SK-N-MC (cell line): ENCODE results near the gene TMEM59L.

Experiments used
- DNase-seq: peaks from one replicate; pipeline ENCODE4 v3.0.0-alpha.2; 2011; ENCODE audit warnings: low read depth, low spot score
- H3K27ac ChIP-seq: fragments of 200-600 bp; sonication (generic); 2 replicates; pipeline ENCODE4 v1.5.1; 2016; ENCODE audit warnings: mixed run types
- H3K36me3 ChIP-seq: fragments of 200-600 bp; sonication (generic); 2 replicates; pipeline ENCODE4 v1.6.1; 2017; ENCODE audit warnings: antibody characterized with exemption, low read length, mixed read lengths; ENCODE audit not compliant: insufficient read depth
- H3K4me3 ChIP-seq: fragments of 200-600 bp; sonication (generic); 2 replicates; pipeline ENCODE4 v1.5.1; 2016
- H3K9ac ChIP-seq: fragments of 200-600 bp; sonication (generic); 2 replicates; pipeline ENCODE4 v1.8.0; 2017; ENCODE audit warnings: mixed run types, mixed read lengths; ENCODE audit not compliant: insufficient read length
- H3K9me3 ChIP-seq: fragments of 200-600 bp; sonication (generic); 2 replicates; pipeline ENCODE4 v1.6.1; 2017; ENCODE audit warnings: low read depth, mild to moderate bottlenecking, antibody characterized with exemption, low read length, moderate library complexity, mixed read lengths
- EZH2 ChIP-seq: fragments of 200-600 bp; sonication (generic); IDR thresholded peaks from one replicate; pipeline ENCODE4 v1.6.1; 2017; ENCODE audit warnings: antibody characterized with exemption
- FOXP2 ChIP-seq: optimal IDR thresholded peaks from 2 replicates; pipeline ENCODE3; 2011; ENCODE audit warnings: mild to moderate bottlenecking, moderate library complexity; ENCODE audit not compliant: insufficient read depth; ENCODE audit errors: extremely low read length, control extremely low read depth
- POLR2AphosphoS5 ChIP-seq: IDR thresholded peaks from 2 replicates; pipeline ENCODE4 v1.6.1; 2012; ENCODE audit warnings: mild to moderate bottlenecking, low read depth, low read length, borderline replicate concordance

The TMEM59L gene

GRCh38 chr19:18612772-18613588, at the start of gene TMEM59L:
TMEM59L (plus strand) TSS chr19:18612870; CDS start chr19:18612959, 89 bp downstream.
- no peak within 1 kb of the TSS for H3K9ac ChIP-seq
- DNase-seq: no peak
- TF ChIP-seq FOXP2: no peak

GRCh38 chr19:18566953-18567352, 45.7 kb upstream of the TMEM59L start:
- peaks cover 52% of the 10 kb centered on the region; the same call in 1 of the 2 replicates for H3K36me3 ChIP-seq
- no peak overlapping the region for H3K4me3 ChIP-seq
- TF ChIP-seq FOXP2 (no peak), POLR2AphosphoS5 (no peak), EZH2 (no peak)
- no peak overlapping the region for H3K9ac ChIP-seq
- H3K9me3 ChIP-seq: no peaks in the 10 kb centered on the region
- no peak overlapping the region for H3K27ac ChIP-seq
- DNase-seq: no peak

More at GRCh38 chr19:18612772-18613588, at the start of gene TMEM59L:
- no peaks in the 10 kb centered on the region for H3K36me3 ChIP-seq
- H3K27ac ChIP-seq: no peak within 1 kb of the TSS
- H3K9me3 ChIP-seq: no peaks in the 10 kb centered on the region
- peak within 1 kb of the TSS; percentile 80 for H3K4me3 ChIP-seq

- DNase-seq: no peak
- Histone ChIP-seq H3K9me3 (no peaks in the 10 kb centered on the region), H3K9ac (no peak overlapping the region), H3K4me3 (no peak overlapping the region), H3K36me3 (peaks cover 50% of the 10 kb centered on the region), H3K27ac (no peak overlapping the region)
- TF ChIP-seq POLR2AphosphoS5 (no peak), FOXP2 (no peak), EZH2 (no peak)
These were observed 44.3 kb upstream of the TMEM59L start for GRCh38 chr19:18568367-18568766.

- TF ChIP-seq FOXP2 (peak; percentile 84), EZH2 (no peak), POLR2AphosphoS5 (peak; percentile 97)
- Histone ChIP-seq H3K9me3 (no peaks in the 10 kb centered on the region), H3K4me3 (peak within 1 kb of the TSS; percentile 99), H3K27ac (peak within 1 kb of the TSS; percentile 73), H3K36me3 (peaks cover 67% of the 10 kb centered on the region), H3K9ac (peak within 1 kb of the TSS; percentile 100)
- DNase-seq: peak; percentile 70
These were observed 40.9 kb upstream of the TMEM59L start, which contains the start of gene UBA52 for GRCh38 chr19:18571564-18572344. UBA52 (plus strand) TSS chr19:18571857; CDS start chr19:18573301, 1,444 bp downstream.

GRCh38 chr19:18574691-18575291, 37.9 kb upstream of the TMEM59L start:
- Histone ChIP-seq H3K27ac (no peak overlapping the region), H3K36me3 (peaks cover 47% of the 10 kb centered on the region), H3K9me3 (no peaks in the 10 kb centered on the region), H3K9ac (no peak overlapping the region), H3K4me3 (no peak overlapping the region)
- DNase-seq: no peak
- TF ChIP-seq EZH2 (no peak), FOXP2 (no peak), POLR2AphosphoS5 (no peak)

GRCh38 chr19:18576383-18576782, 36.3 kb upstream of the TMEM59L start:
- Histone ChIP-seq H3K27ac (peak overlapping the region; percentile 67; the same call in 1 of the 2 replicates), H3K9me3 (no peaks in the 10 kb centered on the region), H3K36me3 (peaks cover 47% of the 10 kb centered on the region), H3K9ac (no peak overlapping the region), H3K4me3 (no peak overlapping the region)
- no peak for DNase-seq
- no peak for TF ChIP-seq FOXP2

GRCh38 chr19:18577365-18577914, 35.2 kb upstream of the TMEM59L start:
- DNase-seq: no peak
- peaks cover 47% of the 10 kb centered on the region for H3K36me3 ChIP-seq
- H3K27ac ChIP-seq: peak overlapping the region; percentile 67; the same call in 1 of the 2 replicates
- no peak overlapping the region for H3K9ac ChIP-seq
- H3K4me3 ChIP-seq: no peak overlapping the region
- TF ChIP-seq POLR2AphosphoS5 (no peak), FOXP2 (no peak), EZH2 (no peak)
- H3K9me3 ChIP-seq: no peaks in the 10 kb centered on the region

- Histone ChIP-seq H3K36me3 (peaks cover 20% of the 10 kb centered on the region), H3K4me3 (no peak overlapping the region), H3K9me3 (no peaks in the 10 kb centered on the region), H3K9ac (no peak overlapping the region), H3K27ac (no peak overlapping the region)
- DNase-seq: no peak
- no peak for TF ChIP-seq FOXP2
- TF ChIP-seq POLR2AphosphoS5: no peak
- no peak for TF ChIP-seq EZH2
These were observed 32.4 kb upstream of the TMEM59L start for GRCh38 chr19:18580311-18580710.
